PFSK-1 (cell line): ENCODE results near the gene BTRC.

Source experiments
- FOXP2 ChIP-seq: optimal IDR thresholded peaks from 2 replicates; pipeline ENCODE3; 2011; ENCODE audit warnings: borderline replicate concordance, control low read depth, inconsistent platforms; ENCODE audit not compliant: insufficient read depth; ENCODE audit errors: extremely low read length, extremely low read depth
- POLR2AphosphoS5 ChIP-seq: IDR thresholded peaks from 2 replicates; pipeline ENCODE4 v1.6.1; 2012; ENCODE audit warnings: low read depth, mild to moderate bottlenecking, control low read depth, low read length, moderate library complexity
- REST ChIP-seq, 2 experiments: IDR thresholded peaks; 2 replicates each; pipeline versions ENCODE4 v1.6.1 to v1.8.0; 2011 to 2012; ENCODE audit warnings: low read depth in 2 of 2, low read length in 2 of 2, control low read depth in 1 of 2, inconsistent platforms in 1 of 2, mild to moderate bottlenecking in 1 of 2, moderate library complexity in 1 of 2; ENCODE audit not compliant: insufficient read depth in 1 of 2
- SIN3A ChIP-seq: IDR thresholded peaks from 2 replicates; pipeline ENCODE4 v1.6.1; 2012; ENCODE audit warnings: mild to moderate bottlenecking, low read length, moderate library complexity, borderline replicate concordance; ENCODE audit not compliant: insufficient read depth
- TAF1 ChIP-seq: IDR thresholded peaks from 2 replicates; pipeline ENCODE4 v1.6.1; 2012; ENCODE audit warnings: low read length, control low read depth, borderline replicate concordance; ENCODE audit not compliant: insufficient read depth

Gene BTRC

GRCh38 chr10:101388676-101389276 lies 34.8 kb downstream of the BTRC start:
- no peak for TF ChIP-seq POLR2AphosphoS5
- TF ChIP-seq TAF1 = no peak
- TF ChIP-seq REST (IDR thresholded peaks at IDR 0.05; ENCODE audit: insufficient read depth in 1 of 2, low read depth in 2 of 2, low read length in 2 of 2) = no peak
- TF ChIP-seq SIN3A = no peak
- no peak for TF ChIP-seq FOXP2

GRCh38 chr10:101389986-101390531 lies 36.1 kb downstream of the BTRC start:
- TF ChIP-seq FOXP2 (no peak), SIN3A (no peak), POLR2AphosphoS5 (no peak), TAF1 (no peak), REST (IDR thresholded peaks at IDR 0.05; ENCODE audit: insufficient read depth in 1 of 2, low read depth in 2 of 2, low read length in 2 of 2) (no peak)

- TF ChIP-seq REST (IDR thresholded peaks at IDR 0.05; ENCODE audit: insufficient read depth in 1 of 2, low read depth in 2 of 2, low read length in 2 of 2) (no peak), FOXP2 (no peak), TAF1 (no peak), SIN3A (no peak), POLR2AphosphoS5 (no peak)
These were observed 39.4 kb downstream of the BTRC start for GRCh38 chr10:101393378-101393777.

GRCh38 chr10:101394524-101395133 lies 40.7 kb downstream of the BTRC start:
- TF ChIP-seq TAF1 (no peak), REST (IDR thresholded peaks at IDR 0.05; ENCODE audit: insufficient read depth in 1 of 2, low read depth in 2 of 2, low read length in 2 of 2) (no peak), POLR2AphosphoS5 (no peak), SIN3A (no peak), FOXP2 (no peak)
